Gastrocnemius medialis (tissue), 4 donors: ENCODE measurements around the gene UHRF1.

Experiments used
- CTCF ChIP-seq, 5 experiments: fragments of 450-650 bp in 3 of 5; fragments of 200-600 bp in 2 of 5; sonication (generic) in 2 of 5; IDR thresholded peaks in 4 of 5; conservative IDR thresholded peaks in 1 of 5; 1 replicate in 4 of 5; 2 replicates in 1 of 5; pipeline ENCODE4 v1.5.1; 2016 to 2019; ENCODE audit warnings: antibody characterized with exemption in 5 of 5, mild to moderate bottlenecking in 3 of 5, moderate library complexity in 3 of 5
- POLR2A ChIP-seq, 2 donors: fragments of 450-650 bp; IDR thresholded peaks; one replicate each; pipeline ENCODE4 v1.6.1; 2017; ENCODE audit warnings: antibody characterized with exemption in 2 of 2, mild to moderate bottlenecking in 2 of 2, moderate library complexity in 2 of 2

- TF ChIP-seq CTCF (IDR thresholded peaks at IDR 0.05 in 4 of 5, conservative IDR thresholded peaks at IDR 0.05 in 1 of 5) (no peak), POLR2A (IDR thresholded peaks at IDR 0.05) (no peak)
Measured at GRCh38 chr19:4891066-4891465, 18.2 kb upstream of the UHRF1 start.
